ENCODE results near the gene PTBP2. TPM values are rescaled to one million over a fixed set of nuclear protein-coding genes. Genes with fewer than 3 reads are reported as not detected.

Gene PTBP2
- total and polyA plus RNA-seq, 4 donors = 2.5 to 14.6 (median 9.0) TPM

GRCh38 chr1:96713649-96714048 lies 7.9 kb upstream of the PTBP2 start:
- Histone ChIP-seq H3K27me3 (ENCODE audit: control insufficient read depth in 4 of 4, insufficient read depth in 4 of 4, low read length in 3 of 4) (no peaks in the 10 kb centered on the region), H3K4me3 (ENCODE audit: low read depth in 1 of 3, low read length in 3 of 3) (no peak overlapping the region), H3K27ac (ENCODE audit: low read depth in 1 of 2, low read length in 2 of 2) (no peak overlapping the region), H3K4me1 (ENCODE audit: control insufficient read depth in 4 of 4, insufficient read depth in 4 of 4, low read length in 3 of 4) (no peaks in the 10 kb centered on the region), H3K36me3 (ENCODE audit: control insufficient read depth in 4 of 4, insufficient read depth in 3 of 4, low read depth in 1 of 4, low read length in 3 of 4) (no peaks in the 10 kb centered on the region), H3K9ac (ENCODE audit: low read depth in 1 of 2, low read length in 2 of 2) (no peak overlapping the region), H3K9me3 (ENCODE audit: control insufficient read depth in 4 of 4, low read length in 3 of 4) (no peaks in the 10 kb centered on the region)
- TF ChIP-seq ZBTB33 (IDR thresholded peaks at IDR 0.05) (no peak), RAD21 (IDR thresholded peaks at IDR 0.05) (no peak)
- no peak for DNase-seq (ENCODE audit: low spot score)
- whole genome bisulfite sequencing = 87% methylated on average over 3 of the region's 3 CpGs

- Histone ChIP-seq H3K27ac (ENCODE audit: low read depth in 1 of 2, low read length in 2 of 2) (no peak overlapping the region), H3K36me3 (ENCODE audit: control insufficient read depth in 4 of 4, insufficient read depth in 3 of 4, low read depth in 1 of 4, low read length in 3 of 4) (no peaks in the 10 kb centered on the region), H3K4me3 (ENCODE audit: low read depth in 1 of 3, low read length in 3 of 3) (no peak overlapping the region), H3K9ac (ENCODE audit: low read depth in 1 of 2, low read length in 2 of 2) (no peak overlapping the region), H3K4me1 (ENCODE audit: control insufficient read depth in 4 of 4, insufficient read depth in 4 of 4, low read length in 3 of 4) (no peaks in the 10 kb centered on the region), H3K9me3 (ENCODE audit: control insufficient read depth in 4 of 4, low read length in 3 of 4) (no peaks in the 10 kb centered on the region), H3K27me3 (ENCODE audit: control insufficient read depth in 4 of 4, insufficient read depth in 4 of 4, low read length in 3 of 4) (no peaks in the 10 kb centered on the region)
- TF ChIP-seq MAX (IDR thresholded peaks at IDR 0.05) = no peak
- no peak for TF ChIP-seq ATF3 (IDR thresholded peaks at IDR 0.05)
- no peak for TF ChIP-seq RXRA (IDR thresholded peaks at IDR 0.05)
- TF ChIP-seq SP1 (IDR thresholded peaks at IDR 0.05) = no peak
- TF ChIP-seq RAD21 (IDR thresholded peaks at IDR 0.05) = no peak
- TF ChIP-seq ZBTB33 (IDR thresholded peaks at IDR 0.05) = no peak
- TF ChIP-seq FOXA2 (IDR thresholded peaks at IDR 0.05) = no peak
- TF ChIP-seq EGR1 (IDR thresholded peaks at IDR 0.05; ENCODE audit: low read depth in 2 of 2) = no peak
- TF ChIP-seq TAF1 (conservative IDR thresholded peaks at IDR 0.05) = no peak
- no peak for TF ChIP-seq JUND (IDR thresholded peaks at IDR 0.05)
- no peak for TF ChIP-seq FOXA1 (IDR thresholded peaks at IDR 0.05)
- no peak for TF ChIP-seq CTCF (IDR thresholded peaks at IDR 0.05; ENCODE audit: low read depth, low read length, missing input control)
- no peak for TF ChIP-seq GABPA (IDR thresholded peaks at IDR 0.05 in 1 of 2, conservative IDR thresholded peaks at IDR 0.05 in 1 of 2)
- DNase-seq (ENCODE audit: low spot score) = no peak
- WGBS = 72% methylated on average over 2 of the region's 2 CpGs
These were observed 6.7 kb upstream of the PTBP2 start for GRCh38 chr1:96714881-96715280.

Measured in liver (tissue), 9 donors.